Measurements from ENCODE around the gene JAML. TPM values are rescaled to one million over a fixed set of nuclear protein-coding genes. Genes with fewer than 3 reads are reported as not detected.

JAML gene
- total and polyA plus RNA-seq, 9 of the 15 experiments (the other 6 are each of a cell fraction or from before 2014, with no cell fraction given): 0.05 to 0.32 (median 0.22) TPM; not detected in 4

DNA sequence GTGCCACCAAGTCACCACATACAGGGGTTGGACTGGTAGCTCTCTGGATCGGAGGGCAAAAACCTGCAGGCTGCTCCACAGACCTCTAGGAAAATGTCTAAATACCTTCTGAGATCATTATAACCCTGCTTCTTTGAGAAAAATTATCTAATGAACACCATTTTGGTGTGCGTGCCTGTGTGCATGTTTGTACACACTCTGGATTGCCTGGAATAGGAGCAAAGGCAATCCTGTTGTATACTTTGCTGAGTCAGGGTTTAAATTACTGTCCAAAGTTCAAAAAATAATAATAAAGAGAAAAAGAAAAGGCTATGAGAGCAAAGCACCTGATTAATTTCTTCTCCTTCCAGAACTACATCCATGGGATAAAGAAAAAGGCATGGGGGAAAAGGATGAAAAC lies 11.0 kb downstream of the JAML start (continued):
- no peak for TF ChIP-seq XRCC3 (IDR thresholded peaks at IDR 0.05)
- no peak for TF ChIP-seq GTF2A2 (tag; IDR thresholded peaks at IDR 0.05)
- TF ChIP-seq, protein P1, sequence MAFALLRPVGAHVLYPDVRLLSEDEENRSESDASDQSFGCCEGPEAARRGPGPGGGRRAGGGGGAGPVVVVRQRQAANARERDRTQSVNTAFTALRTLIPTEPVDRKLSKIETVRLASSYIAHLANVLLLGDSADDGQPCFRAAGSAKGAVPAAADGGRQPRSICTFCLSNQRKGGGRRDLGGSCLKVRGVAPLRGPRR (CRISPR knock-in tag; IDR thresholded peaks at IDR 0.05): no peak
- TF ChIP-seq WHSC1 (IDR thresholded peaks at IDR 0.05; ENCODE audit: low read length): no peak
- no peak for TF ChIP-seq ZNF830 (CRISPR knock-in tag; IDR thresholded peaks at IDR 0.05)
- no peak for TF ChIP-seq CBFA2T2 (conservative IDR thresholded peaks at IDR 0.05)
- TF ChIP-seq, protein P2, sequence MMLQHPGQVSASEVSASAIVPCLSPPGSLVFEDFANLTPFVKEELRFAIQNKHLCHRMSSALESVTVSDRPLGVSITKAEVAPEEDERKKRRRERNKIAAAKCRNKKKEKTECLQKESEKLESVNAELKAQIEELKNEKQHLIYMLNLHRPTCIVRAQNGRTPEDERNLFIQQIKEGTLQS (IDR thresholded peaks at IDR 0.05): no peak
- TF ChIP-seq, protein P2 (CRISPR knock-in tag; conservative IDR thresholded peaks at IDR 0.05): no peak
- no peak for TF ChIP-seq ZNF79 (CRISPR knock-in tag; IDR thresholded peaks at IDR 0.05; ENCODE audit: low read depth)
- TF ChIP-seq RHOXF2B (CRISPR knock-in tag; conservative IDR thresholded peaks at IDR 0.05): no peak
- TF ChIP-seq TAF7 (tag; IDR thresholded peaks at IDR 0.05): no peak
- TF ChIP-seq CBX8 (IDR thresholded peaks at IDR 0.05; ENCODE audit: borderline replicate concordance, extremely low read depth, low read depth, low read length, poor library complexity, severe bottlenecking): no peak
- TF ChIP-seq MAFG (tag; conservative IDR thresholded peaks at IDR 0.05): peak; percentile 84
- TF ChIP-seq C11orf30 (IDR thresholded peaks at IDR 0.05; ENCODE audit: low read depth): peak; percentile 90
- no peak for TF ChIP-seq PURB (CRISPR knock-in tag; IDR thresholded peaks at IDR 0.05; ENCODE audit: low read depth)
- no peak for TF ChIP-seq DMBX1 (CRISPR knock-in tag; IDR thresholded peaks at IDR 0.05; ENCODE audit: borderline replicate concordance)
- TF ChIP-seq FUS (optimal IDR thresholded peaks at IDR 0.05; ENCODE audit: low read depth, low read length): no peak
- TF ChIP-seq, protein P3, sequence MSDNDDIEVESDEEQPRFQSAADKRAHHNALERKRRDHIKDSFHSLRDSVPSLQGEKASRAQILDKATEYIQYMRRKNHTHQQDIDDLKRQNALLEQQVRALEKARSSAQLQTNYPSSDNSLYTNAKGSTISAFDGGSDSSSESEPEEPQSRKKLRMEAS (CRISPR knock-in tag; IDR thresholded peaks at IDR 0.05): no peak
- no peak for TF ChIP-seq ZFP36 (IDR thresholded peaks at IDR 0.05; ENCODE audit: low read depth, low read length, partially characterized antibody)
- no peak for TF ChIP-seq ZFX (CRISPR knock-in tag; IDR thresholded peaks at IDR 0.05)
- TF ChIP-seq, protein P4, sequence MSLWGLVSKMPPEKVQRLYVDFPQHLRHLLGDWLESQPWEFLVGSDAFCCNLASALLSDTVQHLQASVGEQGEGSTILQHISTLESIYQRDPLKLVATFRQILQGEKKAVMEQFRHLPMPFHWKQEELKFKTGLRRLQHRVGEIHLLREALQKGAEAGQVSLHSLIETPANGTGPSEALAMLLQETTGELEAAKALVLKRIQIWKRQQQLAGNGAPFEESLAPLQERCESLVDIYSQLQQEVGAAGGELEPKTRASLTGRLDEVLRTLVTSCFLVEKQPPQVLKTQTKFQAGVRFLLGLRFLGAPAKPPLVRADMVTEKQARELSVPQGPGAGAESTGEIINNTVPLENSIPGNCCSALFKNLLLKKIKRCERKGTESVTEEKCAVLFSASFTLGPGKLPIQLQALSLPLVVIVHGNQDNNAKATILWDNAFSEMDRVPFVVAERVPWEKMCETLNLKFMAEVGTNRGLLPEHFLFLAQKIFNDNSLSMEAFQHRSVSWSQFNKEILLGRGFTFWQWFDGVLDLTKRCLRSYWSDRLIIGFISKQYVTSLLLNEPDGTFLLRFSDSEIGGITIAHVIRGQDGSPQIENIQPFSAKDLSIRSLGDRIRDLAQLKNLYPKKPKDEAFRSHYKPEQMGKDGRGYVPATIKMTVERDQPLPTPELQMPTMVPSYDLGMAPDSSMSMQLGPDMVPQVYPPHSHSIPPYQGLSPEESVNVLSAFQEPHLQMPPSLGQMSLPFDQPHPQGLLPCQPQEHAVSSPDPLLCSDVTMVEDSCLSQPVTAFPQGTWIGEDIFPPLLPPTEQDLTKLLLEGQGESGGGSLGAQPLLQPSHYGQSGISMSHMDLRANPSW (CRISPR knock-in tag; IDR thresholded peaks at IDR 0.05): no peak
